Measurements from ENCODE around the gene TMEM89. TPM values are rescaled to one million over a fixed set of nuclear protein-coding genes. Genes with fewer than 3 reads are reported as not detected.
A peak's percentile ranks its signal among the peaks of the same experiment; 100 is the strongest.

Gene TMEM89
- total and polyA plus RNA-seq, 2 of the 4 experiments (the other 2 are of a cell fraction) = 0.15 TPM; not detected in 1

DNA sequence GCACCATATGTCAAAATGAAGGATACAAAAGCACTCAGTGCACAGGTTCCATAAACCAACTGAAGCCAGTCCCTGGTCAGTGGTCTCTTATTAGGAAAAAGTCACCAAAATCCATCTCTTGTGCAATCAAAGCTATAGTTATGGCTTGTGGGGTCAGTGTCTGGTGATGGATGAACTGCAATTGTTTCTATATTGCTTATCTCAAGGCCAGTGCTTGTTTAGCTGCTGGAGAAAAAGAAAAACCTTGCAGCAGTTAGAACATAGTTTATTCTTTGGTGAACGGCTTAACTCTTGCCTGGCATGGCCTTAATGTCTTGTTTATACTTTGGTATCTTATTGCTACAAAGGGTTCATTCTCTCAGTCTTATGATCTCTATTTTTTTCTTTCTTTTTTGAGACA lies 9.3 kb downstream of the TMEM89 start:
- H3K4me3 ChIP-seq (ENCODE audit: insufficient read depth, low read depth, low read length) = no peak overlapping the region
- CTCF ChIA-PET = interaction anchor here (0.7 to 1.6 kb wide), 2 partner anchors 23 to 50 kb away, joined by 3 to 5 read pairs; partner anchors contain the start of genes CELSR3 and SLC26A6
- no TSS peak for BruUV-seq (replicated peaks)
- H2BK120ac ChIP-seq (ENCODE audit: low read depth, low read length) = peak overlapping the region; percentile 86; the same call in 1 of the 2 replicates
- H3K27me3 ChIP-seq (ENCODE audit: control insufficient read depth, insufficient read depth, low read length) = no peaks in the 10 kb centered on the region
- no peak overlapping the region for H3K4ac ChIP-seq (ENCODE audit: low read depth, low read length)
- H4K20me1 ChIP-seq (ENCODE audit: insufficient read depth, low read length) = no peaks in the 10 kb centered on the region
- peak overlapping the region; percentile 74 for H2BK5ac ChIP-seq (ENCODE audit: low read depth, low read length, poor library complexity, severe bottlenecking)
- H2BK20ac ChIP-seq (ENCODE audit: low read depth, low read length) = no peak overlapping the region
- H3K23ac ChIP-seq (ENCODE audit: low read depth, low read length) = no peak overlapping the region
- DNase-seq (peak; percentile 45), ATAC-seq (ENCODE audit: low read depth) (peak; percentile 6; the same call in 1 of the 2 replicates)
- dilution Hi-C loops (cut with HindIII; ENCODE audit: low sequenced_read_pairs, unreplicated experiment) (no loop called here), intact Hi-C loops (cut with micrococcal nuclease) (loop anchor here (2.0 kb wide), 1 partner anchor 44 kb away; no protein-coding TSS in a partner anchor), in situ Hi-C loops (cut with MboI; ENCODE audit: low sequenced_read_pairs) (no loop called here)
- H2AK5ac ChIP-seq (ENCODE audit: low read depth, low read length) = no peak overlapping the region; the same call in 1 of the 2 replicates
- no CpG with 5 or more reads among the region's 1 CpG for WGBS, 2 experiments (ENCODE audit: extremely low coverage in 2 of 2, insufficient read length in 1 of 2)
- no peak overlapping the region for H2BK15ac ChIP-seq (ENCODE audit: low read depth, low read length)
- H3K79me1 ChIP-seq (ENCODE audit: low read depth in 1 of 2, low read length in 2 of 2) = peaks cover 3 to 19% of the 10 kb centered on the region in 2 experiments; a peak in 3 of 4 replicates
- peaks cover 23% of the 10 kb centered on the region for H3K4me1 ChIP-seq (ENCODE audit: control insufficient read depth, insufficient read depth, low read length)
- peak overlapping the region; percentile 99 for H3K27ac ChIP-seq (ENCODE audit: insufficient read depth, low read length)
- no peak overlapping the region; the same call in 1 of the 2 replicates for H3K4me2 ChIP-seq (ENCODE audit: low read depth, low read length)
- H4K8ac ChIP-seq (ENCODE audit: low read depth in 2 of 2, low read length in 2 of 2) = no peak overlapping the region; a peak in 1 of 4 replicates
- H4K5ac ChIP-seq (ENCODE audit: low read depth, low read length) = no peak overlapping the region; the same call in 1 of the 2 replicates
- no peak overlapping the region; the same call in 1 of the 2 replicates for H3K18ac ChIP-seq (ENCODE audit: low read depth, low read length)
- peaks cover 5% of the 10 kb centered on the region for H3K9me3 ChIP-seq (ENCODE audit: control insufficient read depth, insufficient read depth, low read length)
- no peak overlapping the region for H3K14ac ChIP-seq (replicated peaks; ENCODE audit: low read depth, low read length)
- POLR2A ChIA-PET (ENCODE audit: unreplicated experiment) = no interaction called here
- H3K56ac ChIP-seq (ENCODE audit: extremely low read depth, insufficient read depth, low read length) = no peak overlapping the region
- TF ChIP-seq, protein P1, sequence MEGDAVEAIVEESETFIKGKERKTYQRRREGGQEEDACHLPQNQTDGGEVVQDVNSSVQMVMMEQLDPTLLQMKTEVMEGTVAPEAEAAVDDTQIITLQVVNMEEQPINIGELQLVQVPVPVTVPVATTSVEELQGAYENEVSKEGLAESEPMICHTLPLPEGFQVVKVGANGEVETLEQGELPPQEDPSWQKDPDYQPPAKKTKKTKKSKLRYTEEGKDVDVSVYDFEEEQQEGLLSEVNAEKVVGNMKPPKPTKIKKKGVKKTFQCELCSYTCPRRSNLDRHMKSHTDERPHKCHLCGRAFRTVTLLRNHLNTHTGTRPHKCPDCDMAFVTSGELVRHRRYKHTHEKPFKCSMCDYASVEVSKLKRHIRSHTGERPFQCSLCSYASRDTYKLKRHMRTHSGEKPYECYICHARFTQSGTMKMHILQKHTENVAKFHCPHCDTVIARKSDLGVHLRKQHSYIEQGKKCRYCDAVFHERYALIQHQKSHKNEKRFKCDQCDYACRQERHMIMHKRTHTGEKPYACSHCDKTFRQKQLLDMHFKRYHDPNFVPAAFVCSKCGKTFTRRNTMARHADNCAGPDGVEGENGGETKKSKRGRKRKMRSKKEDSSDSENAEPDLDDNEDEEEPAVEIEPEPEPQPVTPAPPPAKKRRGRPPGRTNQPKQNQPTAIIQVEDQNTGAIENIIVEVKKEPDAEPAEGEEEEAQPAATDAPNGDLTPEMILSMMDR (conservative IDR thresholded peaks at IDR 0.05; ENCODE audit: low read depth, low read length) = no peak
- peak; percentile 76 for TF ChIP-seq CEBPB (IDR thresholded peaks at IDR 0.05; ENCODE audit: low read depth, low read length)
- no peak overlapping the region for H2AFZ ChIP-seq (replicated peaks; ENCODE audit: low read length, poor library complexity)
- no peak overlapping the region for H3K9ac ChIP-seq (ENCODE audit: low read depth, low read length)
- peaks cover 2% of the 10 kb centered on the region for H3K36me3 ChIP-seq (ENCODE audit: control insufficient read depth, insufficient read depth, low read length)
- no peak overlapping the region for H2AK9ac ChIP-seq (replicated peaks; ENCODE audit: low read depth, low read length, poor library complexity)
- H3K9me1 ChIP-seq (ENCODE audit: insufficient read depth, low read length) = peaks cover 5% of the 10 kb centered on the region
- H4K91ac ChIP-seq (ENCODE audit: insufficient read depth, low read depth, low read length) = no peak overlapping the region
